Hematopoietic multipotent progenitor cell treated with erythropoietin and hydrocortisone succinate and interleukin-3 and kit ligand, for 6 days (in vitro differentiated cells): Measurements from ENCODE around the gene DENND4A.
"Not testable (repeated sequence)": the region's sequence is repeated elsewhere in the genome, so short reads cannot be mapped to it uniquely, and the experiment has no call there.

Experiments
- DNase-seq: peaks from one replicate; pipeline ENCODE4 v3.0.0-alpha.2; 2015

Gene DENND4A

GRCh38 chr15:65751431-65751830 is 40.7 kb downstream of the DENND4A start:
- DNase-seq = no peak

DNA sequence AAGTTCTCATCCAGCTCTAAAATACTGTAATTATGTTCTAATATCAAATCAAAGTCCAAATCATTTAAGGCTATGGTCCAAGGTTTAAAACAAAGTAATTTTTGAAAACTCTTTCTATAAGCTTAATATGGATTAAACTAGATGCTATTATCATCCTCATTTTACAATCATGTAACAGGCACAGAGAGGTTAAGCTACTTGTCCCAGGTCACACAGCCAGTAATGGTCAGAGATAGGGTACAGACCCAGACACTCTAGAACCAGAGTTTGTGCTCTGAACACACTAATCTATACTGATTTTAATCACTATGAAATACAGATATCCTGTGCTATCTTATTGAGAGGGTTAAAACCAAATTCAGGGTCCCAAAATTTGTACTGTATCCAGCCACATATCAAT is 44.8 kb downstream of the DENND4A start:
- no peak for DNase-seq

GRCh38 chr15:65743637-65744252 is 48.3 kb downstream of the DENND4A start:
- peak; percentile 34 for DNase-seq

- DNase-seq = no peak
These were observed 51.9 kb downstream of the DENND4A start for GRCh38 chr15:65740148-65740547.

GRCh38 chr15:65738649-65739048 is 53.4 kb downstream of the DENND4A start:
- DNase-seq = no peak

- DNase-seq = not testable (repeated sequence)
These were observed 58.5 kb downstream of the DENND4A start for GRCh38 chr15:65733599-65733998.

GRCh38 chr15:65732698-65733097 is 59.4 kb downstream of the DENND4A start:
- DNase-seq = no peak

DNA sequence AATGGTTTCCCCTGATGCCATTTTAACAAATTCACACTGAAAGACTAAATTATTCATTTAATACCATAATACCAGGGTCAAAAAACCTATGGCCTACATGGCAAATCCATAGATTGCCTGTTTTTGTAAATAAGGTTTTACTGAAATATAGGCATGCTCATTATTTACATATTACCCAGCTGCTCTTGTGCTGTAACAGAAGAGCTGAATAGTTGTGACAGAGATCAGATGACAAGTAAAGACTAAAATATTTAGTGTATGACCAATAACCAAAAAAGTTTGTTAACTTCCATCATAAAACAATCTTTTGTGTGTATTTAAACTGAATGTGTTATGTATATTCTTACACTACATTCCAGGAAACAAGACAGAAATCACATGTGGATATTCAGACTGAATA is 60.2 kb downstream of the DENND4A start:
- DNase-seq = no peak

- DNase-seq = no peak
These were observed 61.4 kb downstream of the DENND4A start for GRCh38 chr15:65730549-65731172.

GRCh38 chr15:65724464-65725215 is 67.5 kb downstream of the DENND4A start:
- peak; percentile 12 for DNase-seq

DNA sequence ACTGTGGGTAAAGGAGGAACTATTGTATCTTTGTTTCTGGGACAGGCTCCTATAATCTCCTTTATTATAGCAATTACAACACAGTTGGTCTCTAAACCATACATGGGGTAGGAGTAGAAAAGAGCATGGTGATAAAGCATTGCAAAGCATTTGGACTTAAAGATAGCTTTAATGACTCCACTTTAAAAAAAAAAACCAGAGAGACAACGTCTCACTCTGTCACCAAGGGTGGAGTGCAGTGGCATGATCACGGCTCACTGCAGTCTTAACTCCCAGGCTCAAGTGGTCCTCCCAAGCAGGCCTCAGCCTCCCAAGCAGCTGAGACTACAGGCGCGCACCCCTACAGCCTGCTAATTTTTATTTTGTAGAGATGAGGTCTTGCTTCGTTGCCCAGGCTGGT is 68.2 kb downstream of the DENND4A start:
- DNase-seq = peak; percentile 54

DNA sequence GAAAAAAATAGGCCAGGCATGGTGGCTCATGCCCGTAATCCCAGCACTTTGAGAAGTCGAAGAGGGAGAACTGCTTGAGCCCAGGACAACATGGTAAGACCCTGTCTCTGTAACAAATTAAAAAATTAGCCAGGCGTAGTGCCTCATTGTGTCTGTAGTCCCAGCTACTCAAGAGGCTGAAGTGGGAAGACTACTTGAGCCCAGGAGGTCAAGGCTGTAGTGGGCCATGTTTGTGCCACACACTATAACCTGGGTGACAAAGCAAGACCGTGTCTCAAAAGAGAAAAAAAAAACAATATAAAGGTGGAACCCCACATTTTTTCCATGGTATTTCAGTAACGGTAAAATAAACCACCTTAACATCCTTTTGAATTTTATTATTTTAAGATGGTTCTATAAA is 69.9 kb downstream of the DENND4A start:
- DNase-seq = no peak

- no peak for DNase-seq
These were observed 79.7 kb downstream of the DENND4A start for GRCh38 chr15:65712415-65712814.

DNA sequence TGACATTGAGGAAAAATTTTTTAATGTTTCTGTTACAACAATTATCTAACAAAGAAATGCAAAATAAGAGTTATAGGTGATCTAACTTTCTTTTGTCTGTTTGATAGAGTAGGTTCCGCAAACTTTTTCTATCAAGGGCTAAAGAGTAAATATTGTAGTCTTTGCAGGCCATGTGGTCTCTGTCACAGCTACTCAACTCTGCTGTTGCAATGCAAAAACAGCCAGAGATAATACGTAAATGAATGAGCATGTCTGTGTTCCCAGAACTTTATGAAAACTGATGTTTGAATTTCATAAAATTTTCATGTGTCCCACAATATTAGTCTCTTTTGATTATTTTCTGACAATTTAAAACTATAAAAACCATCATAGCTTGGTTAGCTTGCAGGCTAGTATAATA is 97.0 kb downstream of the DENND4A start:
- DNase-seq = no peak

DNA sequence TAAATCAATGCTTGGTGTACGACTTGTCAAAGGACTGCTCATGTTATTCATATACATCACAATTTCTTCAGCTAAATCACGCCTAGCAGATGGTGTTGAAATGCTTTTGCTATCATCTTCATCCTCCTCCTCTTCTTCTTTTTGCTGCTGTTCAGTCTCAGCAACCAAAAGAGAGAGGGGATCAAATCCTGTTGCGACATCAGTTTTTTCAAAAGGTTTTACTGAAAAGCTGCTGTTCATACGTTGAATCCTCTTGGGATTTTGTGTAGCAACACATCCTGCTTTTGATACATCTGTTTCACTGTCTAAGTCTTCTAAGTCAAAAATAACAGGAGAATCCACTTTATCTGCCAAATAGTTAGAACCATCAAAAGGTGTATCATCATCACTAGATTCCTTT is 101.3 kb downstream of the DENND4A start:
- DNase-seq = no peak

DNA sequence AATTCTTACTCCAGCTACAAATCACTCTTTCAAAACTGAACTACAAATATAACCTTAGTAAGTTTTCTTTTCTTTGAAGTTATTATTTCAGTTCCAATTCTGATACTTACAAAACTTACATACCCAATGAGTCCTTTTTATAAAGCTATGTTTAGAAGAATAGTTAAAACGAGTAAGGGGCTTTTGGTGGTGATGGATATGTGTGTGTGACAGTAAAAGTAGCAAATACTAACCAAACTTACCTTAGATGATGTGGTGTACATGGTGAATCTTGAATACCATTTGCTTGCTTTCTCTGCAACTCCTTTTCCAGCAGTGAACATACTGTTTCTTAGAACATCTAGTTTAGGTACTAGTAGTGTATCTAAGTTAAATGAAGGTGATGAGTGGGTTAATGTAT is 101.9 kb downstream of the DENND4A start:
- DNase-seq = no peak

- DNase-seq = no peak
These were observed 103.6 kb downstream of the DENND4A start for GRCh38 chr15:65688462-65688861.

GRCh38 chr15:65682404-65682911 is 109.6 kb downstream of the DENND4A start:
- DNase-seq = no peak

GRCh38 chr15:65680544-65680943 is 111.5 kb downstream of the DENND4A start:
- no peak for DNase-seq

GRCh38 chr15:65676123-65676522 is 116.0 kb downstream of the DENND4A start:
- no peak for DNase-seq

DNA sequence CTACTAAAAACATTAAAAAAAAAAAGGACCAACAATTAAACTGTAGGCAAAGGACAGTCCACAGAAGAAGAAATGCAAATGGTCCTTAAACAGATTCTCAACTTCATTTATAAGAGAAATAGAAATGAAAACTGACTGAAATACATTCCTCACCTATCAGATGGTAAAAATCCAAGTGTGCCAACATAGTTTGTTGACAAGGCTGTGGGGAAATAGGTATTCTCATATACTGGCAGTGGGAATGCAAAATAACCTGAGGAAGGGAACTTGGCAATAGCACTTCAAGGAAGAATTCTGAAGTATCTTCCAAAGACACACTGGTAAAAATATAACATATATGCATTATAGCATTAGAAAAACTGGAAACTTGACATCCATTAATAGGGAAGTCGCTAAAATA is 116.5 kb downstream of the DENND4A start:
- no peak for DNase-seq

- DNase-seq = no peak
These were observed 125.8 kb downstream of the DENND4A start for GRCh38 chr15:65666257-65666656.

- no peak for DNase-seq
These were observed 128.6 kb downstream of the DENND4A start for GRCh38 chr15:65663521-65663920.

GRCh38 chr15:65660927-65661326 is 131.2 kb downstream of the DENND4A start:
- DNase-seq = no peak
